HEK293 (cell line): Measurements from ENCODE around the gene HMCN2.
A peak's percentile ranks its signal among the peaks of the same experiment; 100 is the strongest.

Source experiments
- CTCF ChIA-PET: fragments of 350-600 bp; formaldehyde crosslinking; extraction: SDS; loops from one replicate; lab custom pipeline; 2021; ENCODE audit warnings: antibody characterized with exemption; lab: Yijun Ruan, JAX
- POLR2A ChIA-PET: fragments of 300-600 bp; formaldehyde crosslinking; extraction: SDS; loops from one replicate; lab custom pipeline; 2020; ENCODE audit warnings: antibody characterized with exemption, inconsistent platforms; lab: Yijun Ruan, JAX
- H3K27ac ChIP-seq: fragments of 200-500 bp; sonication (Bioruptor generic); 2 replicates; pipeline ENCODE4 v1.5.1; 2014; ENCODE audit warnings: low read depth, low read length, control low read depth, inconsistent platforms; ENCODE audit errors: extremely low read depth
- H3K36me3 ChIP-seq, 2 experiments: fragments of 200-500 bp in 1 of 2; sonication (Bioruptor generic) in 1 of 2; 1 replicate in 1 of 2; 2 replicates in 1 of 2; pipeline ENCODE4 v1.5.1; 2014 to 2017; ENCODE audit warnings: inconsistent platforms in 2 of 2, low read length in 2 of 2; ENCODE audit not compliant: control insufficient read depth in 2 of 2, insufficient read depth in 1 of 2
- H3K4me1 ChIP-seq: fragments of 200-500 bp; sonication (Bioruptor generic); 2 replicates; pipeline ENCODE4 v1.5.1; 2014; ENCODE audit warnings: mild to moderate bottlenecking, low read length, inconsistent platforms; ENCODE audit not compliant: control insufficient read depth, insufficient read depth
- H3K4me3 ChIP-seq: 2 replicates; pipeline ENCODE4 v1.5.1; 2011; ENCODE audit warnings: low read depth, mild to moderate bottlenecking, control low read depth, low read length, moderate library complexity
- H3K9me3 ChIP-seq: fragments of 200-500 bp; sonication (Bioruptor generic); 2 replicates; pipeline ENCODE4 v1.5.1; 2014; ENCODE audit warnings: low read depth, low read length, inconsistent platforms; ENCODE audit not compliant: control insufficient read depth, insufficient read depth
- GLI2 ChIP-seq: fragments of 450-650 bp; formaldehyde crosslinking; IDR thresholded peaks from 2 replicates; pipeline ENCODE4; 2017; ENCODE audit warnings: missing biosample characterization, missing genetic modification characterization, low read depth, borderline replicate concordance
- KLF1 ChIP-seq: fragments of 450-650 bp; formaldehyde crosslinking; IDR thresholded peaks from 2 replicates; pipeline ENCODE4 v1.5.1; 2016; ENCODE audit warnings: missing biosample characterization, missing genetic modification characterization
- PATZ1 ChIP-seq: fragments of 450-650 bp; formaldehyde crosslinking; IDR thresholded peaks from 2 replicates; pipeline ENCODE4 v1.5.1; 2016; ENCODE audit warnings: missing biosample characterization, missing genetic modification characterization
- PRDM1 ChIP-seq: fragments of 450-650 bp; formaldehyde crosslinking; IDR thresholded peaks from 2 replicates; pipeline ENCODE4; 2016; ENCODE audit warnings: missing biosample characterization, missing genetic modification characterization
- PRDM10 ChIP-seq: fragments of 450-650 bp; formaldehyde crosslinking; IDR thresholded peaks from 2 replicates; pipeline ENCODE4 v1.5.1; 2016; ENCODE audit warnings: missing biosample characterization, missing genetic modification characterization
- SP7 ChIP-seq: fragments of 450-650 bp; formaldehyde crosslinking; IDR thresholded peaks from 2 replicates; pipeline ENCODE4 v1.5.1; 2016; ENCODE audit warnings: missing biosample characterization, missing genetic modification characterization
- ZBTB20 ChIP-seq: fragments of 450-650 bp; formaldehyde crosslinking; IDR thresholded peaks from 2 replicates; pipeline ENCODE4 v1.5.1; 2016; ENCODE audit warnings: missing biosample characterization, missing genetic modification characterization
- ZNF24 ChIP-seq: fragments of 450-650 bp; formaldehyde crosslinking; IDR thresholded peaks from 2 replicates; pipeline ENCODE4 v1.5.1; 2016; ENCODE audit warnings: missing biosample characterization, missing genetic modification characterization
- ZNF311 ChIP-seq: fragments of 450-650 bp; formaldehyde crosslinking; IDR thresholded peaks from 2 replicates; pipeline ENCODE4 v1.5.1; 2017; ENCODE audit warnings: missing biosample characterization, missing genetic modification characterization, borderline replicate concordance
- ZNF366 ChIP-seq: fragments of 450-650 bp; formaldehyde crosslinking; conservative IDR thresholded peaks from 2 replicates; pipeline ENCODE4 v1.5.1; 2016; ENCODE audit warnings: missing biosample characterization, missing genetic modification characterization
- ZNF521 ChIP-seq: fragments of 450-650 bp; formaldehyde crosslinking; IDR thresholded peaks from 2 replicates; pipeline ENCODE4 v1.5.1; 2017; ENCODE audit warnings: missing biosample characterization, mild to moderate bottlenecking, missing genetic modification characterization
- ZNF529 ChIP-seq: fragments of 450-650 bp; formaldehyde crosslinking; IDR thresholded peaks from 2 replicates; pipeline ENCODE4 v1.5.1; 2017; ENCODE audit warnings: missing genetic modification characterization, missing biosample characterization; ENCODE audit not compliant: insufficient replicate concordance
- ZNF768 ChIP-seq: fragments of 450-650 bp; formaldehyde crosslinking; IDR thresholded peaks from 2 replicates; pipeline ENCODE4 v1.5.1; 2018; ENCODE audit warnings: missing biosample characterization, mild to moderate bottlenecking, missing genetic modification characterization

Gene HMCN2

GRCh38 chr9:130320723-130321481, 55.3 kb downstream of the HMCN2 start (continued):
- TF ChIP-seq ZNF24 (tag by site-specific recombination) (no peak), KLF1 (peak; percentile 91), PATZ1 (peak; percentile 57; the same call in 1 of the 2 replicates), PRDM10 (tag by site-specific recombination) (no peak)

GRCh38 chr9:130321539-130321938, 56.0 kb downstream of the HMCN2 start:
- H3K36me3 ChIP-seq, result no peaks in the 10 kb centered on the region
- H3K4me1 ChIP-seq, result no peaks in the 10 kb centered on the region
- POLR2A ChIA-PET, result no interaction called here
- H3K4me3 ChIP-seq, result no peak overlapping the region
- TF ChIP-seq ZNF529 (tag by site-specific recombination) (no peak), SP7 (no peak), ZNF311 (tag by site-specific recombination) (no peak), GLI2 (tag by site-specific recombination) (no peak), ZNF521 (tag by site-specific recombination) (no peak), ZNF768 (tag by site-specific recombination) (no peak), PRDM1 (tag by site-specific recombination) (no peak)
- no peaks in the 10 kb centered on the region for H3K9me3 ChIP-seq
- H3K27ac ChIP-seq, result no peak overlapping the region
- CTCF ChIA-PET, result interaction anchor here (0.7 to 1.9 kb wide), 4 partner anchors 56 to 476 kb away, joined by 3 to 5 read pairs (median 3); partner anchors contain the start of genes EXOSC2 and HMCN2

- TF ChIP-seq ZNF366, result no peak
- TF ChIP-seq ZBTB20, result peak; percentile 32; the same call in 1 of the 2 replicates
- TF ChIP-seq, all 188 proteins: peak for 1
- H3K36me3 ChIP-seq, result no peaks in the 10 kb centered on the region
- no peaks in the 10 kb centered on the region for H3K4me1 ChIP-seq
- CTCF ChIA-PET, result interaction anchor here (0.6 to 1.7 kb wide), 9 partner anchors 18 to 512 kb away, joined by 3 to 7 read pairs (median 5); no protein-coding TSS in a partner anchor
- H3K9me3 ChIP-seq, result no peaks in the 10 kb centered on the region
- no peak overlapping the region for H3K27ac ChIP-seq
- no peak overlapping the region for H3K4me3 ChIP-seq
- POLR2A ChIA-PET, result interaction anchor here (0.7 kb wide), 1 partner anchor 202 kb away, joined by 3 read pairs; no protein-coding TSS in a partner anchor
These were observed 57.6 kb downstream of the HMCN2 start for GRCh38 chr9:130323051-130323745.
